Activated CD4-positive, alpha-beta memory T cell treated with anti-CD3 and anti-CD28 coated beads for 36 hours (primary cell): ENCODE data around the gene HSF2BP. TPM values are rescaled to one million over a fixed set of nuclear protein-coding genes. Genes with fewer than 3 reads are reported as not detected.
"Not testable (repeated sequence)": the region's sequence is repeated elsewhere in the genome, so short reads cannot be mapped to it uniquely, and the experiment has no call there.

Source experiments
- CTCF ChIA-PET: fragments of 350-600 bp; sonication (Branson Sonifier 250); formaldehyde crosslinking; loops from one replicate; lab custom pipeline; 2021; ENCODE audit warnings: antibody characterized with exemption, inconsistent platforms; lab: Charles Lee
- POLR2A ChIA-PET: fragments of 350-600 bp; sonication (Branson Sonifier 250); formaldehyde crosslinking; loops from one replicate; lab custom pipeline; 2021; ENCODE audit warnings: antibody characterized with exemption; lab: Charles Lee
- DNase-seq: peaks from one replicate; pipeline ENCODE4 v3.0.0-alpha.2; 2020
- H3K27ac Mint-ChIP-seq: one replicate; pipeline ENCODE4 v1.8.0; 2021; ENCODE audit warnings: mixed read lengths
- H3K27me3 Mint-ChIP-seq: one replicate; pipeline ENCODE4 v1.8.0; 2021; ENCODE audit warnings: mixed read lengths
- H3K36me3 Mint-ChIP-seq: one replicate; pipeline ENCODE4 v1.8.0; 2021; ENCODE audit warnings: mixed read lengths
- H3K4me1 Mint-ChIP-seq: one replicate; pipeline ENCODE4 v1.8.0; 2021; ENCODE audit warnings: low read depth, mixed read lengths
- H3K4me3 Mint-ChIP-seq: one replicate; pipeline ENCODE4 v1.8.0; 2021; ENCODE audit warnings: mild to moderate bottlenecking, mixed read lengths
- H3K9me3 Mint-ChIP-seq: one replicate; pipeline ENCODE4 v1.8.0; 2021; ENCODE audit warnings: mixed read lengths
- intact Hi-C: fragments of 100-400 bp; cut with micrococcal nuclease; formaldehyde crosslinking; loops from one replicate; pipeline ENCODE4 v1.15.1; 2023
- total RNA-seq, 2 experiments: library from RNA; stranded (reverse); gene quantifications; one replicate each; pipeline ENCODE4 v1.2.3, GENCODE V29; 2021

Gene HSF2BP
- total RNA-seq: under 1 TPM; 0.50 to 0.73 TPM

- H3K4me3 Mint-ChIP-seq: peak within 1 kb of the TSS; percentile 92
- no peaks in the 10 kb centered on the region for H3K27me3 Mint-ChIP-seq
- ChIA-PET CTCF (interaction anchor here (1.0 kb wide), 1 partner anchor 12 kb away, joined by 3 read pairs; no protein-coding TSS in a partner anchor), POLR2A (interaction anchor here (0.6 to 1.3 kb wide), 4 partner anchors 12 to 69 kb away, joined by 3 to 4 read pairs (median 3); no protein-coding TSS in a partner anchor)
- H3K4me1 Mint-ChIP-seq: peaks cover 43% of the 10 kb centered on the region
- H3K36me3 Mint-ChIP-seq: peaks cover 29% of the 10 kb centered on the region
- intact Hi-C loops: no loop called here
- H3K27ac Mint-ChIP-seq: peak within 1 kb of the TSS; percentile 95
- DNase-seq: peak; percentile 87
- no peaks in the 10 kb centered on the region for H3K9me3 Mint-ChIP-seq
Observed at GRCh38 chr21:43659136-43660000, at the start of gene HSF2BP, which contains the start of gene RRP1B. HSF2BP (minus strand) TSS chr21:43659488; CDS start chr21:43658096, 1,392 bp downstream. RRP1B (plus strand) TSS chr21:43659560; CDS start chr21:43659665, 105 bp downstream.

GRCh38 chr21:43708745-43709381, 49.6 kb upstream of the HSF2BP start:
- Mint-ChIP-seq H3K27me3 (no peaks in the 10 kb centered on the region), H3K4me3 (no peak overlapping the region), H3K36me3 (no peaks in the 10 kb centered on the region), H3K9me3 (no peaks in the 10 kb centered on the region), H3K27ac (no peak overlapping the region), H3K4me1 (no peaks in the 10 kb centered on the region)
- no peak for DNase-seq
- ChIA-PET POLR2A (no interaction called here), CTCF (no interaction called here)
- intact Hi-C loops: no loop called here

- no peak overlapping the region for H3K4me3 Mint-ChIP-seq
- H3K36me3 Mint-ChIP-seq: no peaks in the 10 kb centered on the region
- peaks cover 1% of the 10 kb centered on the region for H3K27me3 Mint-ChIP-seq
- no peak for DNase-seq
- ChIA-PET CTCF (no interaction called here), POLR2A (no interaction called here)
- H3K4me1 Mint-ChIP-seq: peaks cover 5% of the 10 kb centered on the region
- H3K9me3 Mint-ChIP-seq: no peaks in the 10 kb centered on the region
- H3K27ac Mint-ChIP-seq: no peak overlapping the region
- intact Hi-C loops: no loop called here
Observed at GRCh38 chr21:43707462-43707861, 48.2 kb upstream of the HSF2BP start.

- H3K27ac Mint-ChIP-seq: no peak overlapping the region
- peak; percentile 34 for DNase-seq
- intact Hi-C loops: no loop called here
- H3K9me3 Mint-ChIP-seq: no peaks in the 10 kb centered on the region
- CTCF ChIA-PET: no interaction called here
- H3K36me3 Mint-ChIP-seq: no peaks in the 10 kb centered on the region
- POLR2A ChIA-PET: no interaction called here
- peaks cover 1% of the 10 kb centered on the region for H3K27me3 Mint-ChIP-seq
- H3K4me3 Mint-ChIP-seq: no peak overlapping the region
- H3K4me1 Mint-ChIP-seq: peaks cover 7% of the 10 kb centered on the region
Observed at GRCh38 chr21:43703035-43703880, 44.0 kb upstream of the HSF2BP start.

- no peak for DNase-seq
- Mint-ChIP-seq H3K9me3 (no peaks in the 10 kb centered on the region), H3K4me1 (peaks cover 7% of the 10 kb centered on the region), H3K27ac (no peak overlapping the region), H3K36me3 (peaks cover 1% of the 10 kb centered on the region), H3K27me3 (peaks cover 1% of the 10 kb centered on the region), H3K4me3 (no peak overlapping the region)
- ChIA-PET CTCF (no interaction called here), POLR2A (no interaction called here)
- intact Hi-C loops: no loop called here
Observed at GRCh38 chr21:43702785-43703034, 43.4 kb upstream of the HSF2BP start.

- DNase-seq: no peak
- Mint-ChIP-seq H3K9me3 (no peaks in the 10 kb centered on the region), H3K36me3 (peaks cover 2% of the 10 kb centered on the region), H3K27ac (no peak overlapping the region), H3K27me3 (peaks cover 1% of the 10 kb centered on the region), H3K4me3 (no peak overlapping the region), H3K4me1 (peaks cover 7% of the 10 kb centered on the region)
- CTCF ChIA-PET: no interaction called here
- POLR2A ChIA-PET: no interaction called here
- intact Hi-C loops: no loop called here
Observed at GRCh38 chr21:43701936-43702784, 42.9 kb upstream of the HSF2BP start.

- H3K27me3 Mint-ChIP-seq: peaks cover 1% of the 10 kb centered on the region
- H3K27ac Mint-ChIP-seq: no peak overlapping the region
- ChIA-PET POLR2A (interaction anchor here (0.8 kb wide), 1 partner anchor 28 kb away, joined by 3 read pairs; no protein-coding TSS in a partner anchor), CTCF (no interaction called here)
- peaks cover 7% of the 10 kb centered on the region for H3K4me1 Mint-ChIP-seq
- peaks cover 18% of the 10 kb centered on the region for H3K36me3 Mint-ChIP-seq
- intact Hi-C loops: no loop called here
- H3K9me3 Mint-ChIP-seq: no peaks in the 10 kb centered on the region
- H3K4me3 Mint-ChIP-seq: no peak overlapping the region
- no peak for DNase-seq
Observed at GRCh38 chr21:43699933-43700599, 40.8 kb upstream of the HSF2BP start.

GRCh38 chr21:43699492-43699777, 40.1 kb upstream of the HSF2BP start:
- H3K4me3 Mint-ChIP-seq, H3K27me3 Mint-ChIP-seq, POLR2A ChIA-PET, intact Hi-C loops, DNase-seq, H3K27ac Mint-ChIP-seq, H3K9me3 Mint-ChIP-seq, CTCF ChIA-PET, H3K4me1 Mint-ChIP-seq: not testable (repeated sequence)
- peaks cover 20% of the 10 kb centered on the region for H3K36me3 Mint-ChIP-seq

- no peak for DNase-seq
- ChIA-PET CTCF (no interaction called here), POLR2A (no interaction called here)
- Mint-ChIP-seq H3K4me1 (peaks cover 6% of the 10 kb centered on the region), H3K36me3 (peaks cover 30% of the 10 kb centered on the region), H3K4me3 (no peak overlapping the region), H3K27me3 (peaks cover 1% of the 10 kb centered on the region), H3K27ac (no peak overlapping the region), H3K9me3 (no peaks in the 10 kb centered on the region)
- intact Hi-C loops: no loop called here
Observed at GRCh38 chr21:43697758-43698643, 38.7 kb upstream of the HSF2BP start.

- no peaks in the 10 kb centered on the region for H3K9me3 Mint-ChIP-seq
- ChIA-PET POLR2A (no interaction called here), CTCF (no interaction called here)
- no peak overlapping the region for H3K27ac Mint-ChIP-seq
- no peak for DNase-seq
- intact Hi-C loops: no loop called here
- no peak overlapping the region for H3K4me3 Mint-ChIP-seq
- peaks cover 36% of the 10 kb centered on the region for H3K36me3 Mint-ChIP-seq
- H3K4me1 Mint-ChIP-seq: peaks cover 2% of the 10 kb centered on the region
- no peaks in the 10 kb centered on the region for H3K27me3 Mint-ChIP-seq
Observed at GRCh38 chr21:43696214-43696613, 36.9 kb upstream of the HSF2BP start.
